Measurements from ENCODE around the gene CSDE1. TPM values are rescaled to one million over a fixed set of nuclear protein-coding genes. Genes with fewer than 3 reads are reported as not detected.

CSDE1 gene
- total and polyA plus RNA-seq, 2 experiments from 2014 or later = 190 to 512 TPM

GRCh38 chr1:114668373-114668772 is 89.4 kb downstream of the CSDE1 start:
- Histone ChIP-seq H3K4me1 (ENCODE audit: low read depth) (no peaks in the 10 kb centered on the region), H3K27ac (no peak overlapping the region), H3K27me3 (peaks cover 14% of the 10 kb centered on the region), H3K9me3 (ENCODE audit: low read depth) (no peaks in the 10 kb centered on the region), H3K4me3 (no peak overlapping the region), H3K36me3 (no peaks in the 10 kb centered on the region)
- TF ChIP-seq CTCF (IDR thresholded peaks at IDR 0.05; ENCODE audit: low read depth, low read length) = no peak
- DNase-seq (ENCODE audit: low read depth in 1 of 2, low spot score in 1 of 2) = no peak

DNA sequence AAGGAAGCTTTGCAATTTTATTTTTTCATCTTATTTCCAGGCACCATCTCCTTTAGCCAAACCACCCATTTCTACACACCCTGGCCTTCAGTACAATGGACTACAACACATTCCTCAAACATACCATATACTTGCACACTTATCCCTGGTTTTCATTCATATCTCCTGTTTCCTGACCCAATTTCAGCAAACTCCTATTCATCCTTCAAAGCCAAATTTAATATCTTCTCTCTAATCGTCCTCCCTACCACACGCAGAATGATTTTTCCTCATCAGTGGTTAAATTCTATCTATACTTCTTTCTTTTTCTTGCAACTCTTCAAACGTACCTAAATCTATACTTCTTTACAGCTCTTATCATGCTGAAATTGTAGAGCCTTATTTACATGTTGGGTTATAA is 90.8 kb downstream of the CSDE1 start:
- no peaks in the 10 kb centered on the region for H3K36me3 ChIP-seq
- no peak for DNase-seq (ENCODE audit: low read depth in 1 of 2, low spot score in 1 of 2)
- no peak for TF ChIP-seq CTCF (IDR thresholded peaks at IDR 0.05; ENCODE audit: low read depth, low read length)

More for the DNA sequence above, 90.8 kb downstream of the CSDE1 start:
- Histone ChIP-seq H3K27me3 (peaks cover 3% of the 10 kb centered on the region), H3K27ac (no peak overlapping the region), H3K4me3 (no peak overlapping the region), H3K4me1 (ENCODE audit: low read depth) (no peaks in the 10 kb centered on the region), H3K9me3 (ENCODE audit: low read depth) (no peaks in the 10 kb centered on the region)

Other genes starting within 250 kb of the CSDE1 start
- gene TRIM33, start 246.8 kb downstream of the CSDE1 start, total RNA-seq = 28.8 and 40.8 TPM in 2 replicates
- gene TRIM33, start 246.8 kb downstream of the CSDE1 start, polyA plus RNA-seq = 32.2 and 44.3 TPM in 2 replicates
- gene BCAS2, start 176.4 kb downstream of the CSDE1 start, total RNA-seq = 26.2 and 43.7 TPM in 2 replicates
- 66.1 and 71.5 TPM in 2 replicates for gene BCAS2, start 176.4 kb downstream of the CSDE1 start, polyA plus RNA-seq
- gene DENND2C, start 87.9 kb downstream of the CSDE1 start, total RNA-seq = 1.8 TPM in 2 replicates
- gene DENND2C, start 87.9 kb downstream of the CSDE1 start, polyA plus RNA-seq = 1.1 and 2.1 TPM in 2 replicates
- gene AMPD1, start 62.4 kb downstream of the CSDE1 start, total RNA-seq = not detected in 2 replicates
- not detected in 2 replicates for gene AMPD1, start 62.4 kb downstream of the CSDE1 start, polyA plus RNA-seq
- gene NRAS, start 41.2 kb downstream of the CSDE1 start, total RNA-seq = 31.9 and 34.4 TPM in 2 replicates
- 29.2 and 30.0 TPM in 2 replicates for gene NRAS, start 41.2 kb downstream of the CSDE1 start, polyA plus RNA-seq
- gene SIKE1, start 22.7 kb upstream of the CSDE1 start, total RNA-seq = 91.9 and 116 TPM in 2 replicates
- 64.0 and 82.6 TPM in 2 replicates for gene SIKE1, start 22.7 kb upstream of the CSDE1 start, polyA plus RNA-seq
- not detected in 2 replicates for gene SYCP1, start 96.9 kb upstream of the CSDE1 start, total RNA-seq
- gene SYCP1, start 96.9 kb upstream of the CSDE1 start, polyA plus RNA-seq = not detected in 2 replicates

All from cardiac muscle cell (in vitro differentiated cells and primary cell).